ENCODE data around the gene ONECUT1. TPM values are rescaled to one million over a fixed set of nuclear protein-coding genes. Genes with fewer than 3 reads are reported as not detected.

The ONECUT1 gene
- total RNA-seq, 1 donor from 2014 or later = 0.32 TPM

DNA sequence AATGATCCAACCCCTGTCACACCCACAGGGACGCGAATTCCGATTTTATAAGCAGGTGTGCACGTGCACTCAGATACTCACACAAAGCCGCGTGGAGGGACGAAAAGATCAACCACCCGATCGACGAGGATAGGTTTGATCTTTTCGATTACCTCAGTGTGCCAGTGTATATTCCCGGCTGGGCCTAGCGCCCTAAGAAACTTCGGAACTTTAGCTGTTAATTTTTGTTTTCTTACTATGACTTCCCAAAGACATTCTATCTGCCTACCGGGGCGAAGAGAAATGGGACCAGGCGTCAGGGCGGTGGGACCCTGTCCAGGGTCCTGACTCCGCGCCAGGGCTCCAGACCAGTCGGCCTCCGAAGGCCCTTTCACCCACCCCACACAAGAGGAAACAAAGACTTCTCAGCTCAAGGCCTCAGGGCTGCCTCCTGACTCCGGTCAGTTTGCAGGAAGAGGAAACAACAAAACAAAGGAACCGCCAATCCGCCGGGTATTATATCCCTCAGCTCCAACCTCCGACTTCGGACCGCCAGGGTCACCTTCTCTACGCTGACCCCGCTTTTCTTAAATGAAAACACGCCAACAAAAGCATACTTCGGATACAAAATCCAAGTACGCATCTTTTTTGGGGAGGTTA lies 6.8 kb downstream of the ONECUT1 start:
- Mint-ChIP-seq H3K9me3 (ENCODE audit: unreplicated experiment) (peaks cover 10% of the 10 kb centered on the region), H3K4me3 (ENCODE audit: unreplicated experiment) (no peak overlapping the region), H3K27ac (ENCODE audit: unreplicated experiment) (no peak overlapping the region), H3K4me1 (ENCODE audit: low read depth, unreplicated experiment) (no peaks in the 10 kb centered on the region), H3K27me3 (ENCODE audit: low read depth, unreplicated experiment) (peaks cover 82% of the 10 kb centered on the region), H3K36me3 (ENCODE audit: low read depth, unreplicated experiment) (no peaks in the 10 kb centered on the region)
- H3K4me2 ChIP-seq (ENCODE audit: low read length) = peak overlapping the region; percentile 19
- no peak overlapping the region for H3K9ac ChIP-seq (ENCODE audit: low read length)
- TF ChIP-seq, protein P1, sequence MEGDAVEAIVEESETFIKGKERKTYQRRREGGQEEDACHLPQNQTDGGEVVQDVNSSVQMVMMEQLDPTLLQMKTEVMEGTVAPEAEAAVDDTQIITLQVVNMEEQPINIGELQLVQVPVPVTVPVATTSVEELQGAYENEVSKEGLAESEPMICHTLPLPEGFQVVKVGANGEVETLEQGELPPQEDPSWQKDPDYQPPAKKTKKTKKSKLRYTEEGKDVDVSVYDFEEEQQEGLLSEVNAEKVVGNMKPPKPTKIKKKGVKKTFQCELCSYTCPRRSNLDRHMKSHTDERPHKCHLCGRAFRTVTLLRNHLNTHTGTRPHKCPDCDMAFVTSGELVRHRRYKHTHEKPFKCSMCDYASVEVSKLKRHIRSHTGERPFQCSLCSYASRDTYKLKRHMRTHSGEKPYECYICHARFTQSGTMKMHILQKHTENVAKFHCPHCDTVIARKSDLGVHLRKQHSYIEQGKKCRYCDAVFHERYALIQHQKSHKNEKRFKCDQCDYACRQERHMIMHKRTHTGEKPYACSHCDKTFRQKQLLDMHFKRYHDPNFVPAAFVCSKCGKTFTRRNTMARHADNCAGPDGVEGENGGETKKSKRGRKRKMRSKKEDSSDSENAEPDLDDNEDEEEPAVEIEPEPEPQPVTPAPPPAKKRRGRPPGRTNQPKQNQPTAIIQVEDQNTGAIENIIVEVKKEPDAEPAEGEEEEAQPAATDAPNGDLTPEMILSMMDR (IDR thresholded peaks at IDR 0.05; ENCODE audit: insufficient read depth, low read depth, low read length) = no peak
- no peak for TF ChIP-seq EZH2 (IDR thresholded peaks at IDR 0.05; ENCODE audit: insufficient read depth, low read length)
- H3K4me3 ChIP-seq (ENCODE audit: insufficient read depth, low read depth, low read length) = no peak overlapping the region
- no peaks in the 10 kb centered on the region for H3K36me3 ChIP-seq (ENCODE audit: insufficient read depth, low read length)
- no peak overlapping the region for H2AFZ ChIP-seq (ENCODE audit: low read depth, low read length)
- no peaks in the 10 kb centered on the region for H4K20me1 ChIP-seq (ENCODE audit: insufficient read depth, low read length)
- FAIRE-seq (no peak), DNase-seq (ENCODE audit: low read depth) (no peak)
- H3K4me1 ChIP-seq (ENCODE audit: insufficient read depth, low read length) = no peaks in the 10 kb centered on the region
- H3K9me3 ChIP-seq (ENCODE audit: insufficient read depth, low read depth, low read length) = peaks cover 3% of the 10 kb centered on the region
- no peak overlapping the region for H3K27ac ChIP-seq (ENCODE audit: low read depth, low read length)
- H3K27me3 ChIP-seq (ENCODE audit: insufficient read depth, low read length) = peaks cover 72% of the 10 kb centered on the region
- no peaks in the 10 kb centered on the region for H3K79me2 ChIP-seq (ENCODE audit: insufficient read depth, low read length)

DNA sequence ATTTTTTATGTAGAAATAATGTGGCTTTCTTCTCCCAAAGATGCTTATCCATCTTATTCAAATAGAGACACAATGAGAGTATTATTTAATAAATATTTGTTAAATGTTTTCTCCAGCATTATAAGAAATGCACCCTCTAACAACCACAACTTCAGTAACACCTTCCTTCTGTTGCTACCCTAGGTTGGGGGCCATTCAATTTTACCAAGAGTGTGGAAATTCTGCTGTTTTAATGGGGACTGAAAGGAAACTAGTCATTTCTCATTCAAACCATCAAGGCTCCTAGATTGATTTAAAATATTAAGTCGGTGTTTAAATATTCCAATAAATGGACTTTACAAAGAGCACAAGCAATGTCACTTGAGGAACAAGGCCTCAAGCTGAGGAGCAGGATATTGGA lies 7.6 kb downstream of the ONECUT1 start:
- Mint-ChIP-seq H3K4me3 (ENCODE audit: unreplicated experiment) (no peak overlapping the region), H3K9me3 (ENCODE audit: unreplicated experiment) (peaks cover 5% of the 10 kb centered on the region), H3K27ac (ENCODE audit: unreplicated experiment) (no peak overlapping the region), H3K27me3 (ENCODE audit: low read depth, unreplicated experiment) (peaks cover 75% of the 10 kb centered on the region), H3K36me3 (ENCODE audit: low read depth, unreplicated experiment) (no peaks in the 10 kb centered on the region), H3K4me1 (ENCODE audit: low read depth, unreplicated experiment) (no peaks in the 10 kb centered on the region)
- no peak for FAIRE-seq
- Histone ChIP-seq H3K27me3 (ENCODE audit: insufficient read depth, low read length) (peaks cover 70% of the 10 kb centered on the region), H3K36me3 (ENCODE audit: insufficient read depth, low read length) (no peaks in the 10 kb centered on the region), H3K4me3 (ENCODE audit: insufficient read depth, low read depth, low read length) (no peak overlapping the region), H3K9me3 (ENCODE audit: insufficient read depth, low read depth, low read length) (peaks cover 3% of the 10 kb centered on the region), H3K79me2 (ENCODE audit: insufficient read depth, low read length) (no peaks in the 10 kb centered on the region), H3K27ac (ENCODE audit: low read depth, low read length) (no peak overlapping the region), H3K4me1 (ENCODE audit: insufficient read depth, low read length) (no peaks in the 10 kb centered on the region), H2AFZ (ENCODE audit: low read depth, low read length) (no peak overlapping the region), H4K20me1 (ENCODE audit: insufficient read depth, low read length) (no peaks in the 10 kb centered on the region), H3K9ac (ENCODE audit: low read length) (no peak overlapping the region), H3K4me2 (ENCODE audit: low read length) (no peak overlapping the region)
- TF ChIP-seq, protein P1 (IDR thresholded peaks at IDR 0.05; ENCODE audit: insufficient read depth, low read depth, low read length) = no peak
- no peak for TF ChIP-seq EZH2 (IDR thresholded peaks at IDR 0.05; ENCODE audit: insufficient read depth, low read length)
- no peak for DNase-seq (ENCODE audit: low read depth)
